ENCODE data around the gene RAE1. TPM values are rescaled to one million over a fixed set of nuclear protein-coding genes. Genes with fewer than 3 reads are reported as not detected.

The RAE1 gene
- total RNA-seq, 2 donors from 2014 or later = 21.7 to 49.9 TPM

DNA sequence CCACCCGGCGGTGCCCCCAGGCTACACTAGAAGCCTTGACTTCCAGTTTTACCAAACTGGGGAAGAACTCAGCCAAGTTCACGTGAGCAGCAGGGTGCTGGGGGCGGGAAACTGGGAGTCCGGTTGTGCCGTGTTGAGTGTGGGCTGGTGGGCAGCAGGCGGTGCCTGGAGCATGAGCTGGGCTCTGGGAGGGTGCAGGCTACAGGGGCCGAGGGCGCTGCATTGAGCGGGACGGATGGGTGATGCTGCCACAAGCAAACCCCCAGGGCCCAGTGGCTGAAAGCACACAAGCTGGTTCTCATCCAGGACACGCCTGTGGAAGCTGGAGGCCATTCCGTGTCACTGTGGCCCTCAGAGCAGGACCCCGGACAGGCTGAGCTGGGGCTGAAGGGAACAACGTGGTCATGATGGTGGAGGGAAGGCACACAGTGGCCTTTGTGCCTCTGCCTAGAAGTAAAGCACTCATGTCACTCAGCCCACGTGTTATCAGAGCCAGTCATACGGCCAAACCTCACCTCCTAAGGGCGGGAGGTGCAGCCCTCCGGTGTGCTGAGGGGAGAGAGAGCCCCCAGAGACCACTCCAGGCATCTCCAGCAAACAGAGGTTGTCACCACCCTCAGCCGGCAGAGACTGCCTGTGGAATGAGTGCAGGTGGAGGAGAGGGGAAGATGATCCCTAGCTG lies 69.7 kb downstream of the RAE1 start:
- Histone ChIP-seq H3K27me3 (replicated peaks; ENCODE audit: insufficient read depth) (no peaks in the 10 kb centered on the region), H3K36me3 (no peaks in the 10 kb centered on the region), H3K27ac (no peak overlapping the region), H3K9me3 (no peaks in the 10 kb centered on the region), H3K4me1 (replicated peaks) (no peaks in the 10 kb centered on the region), H3K4me3 (no peak overlapping the region)
- WGBS = 79% methylated on average over 20 of the region's 20 CpGs
- no peak for TF ChIP-seq POLR2A (IDR thresholded peaks at IDR 0.05)
- no peak for TF ChIP-seq POLR2AphosphoS5 (IDR thresholded peaks at IDR 0.05)
- intact Hi-C loops (cut with DNase I) = no loop called here
- no peak for DNase-seq (ENCODE audit: low spot score)

DNA sequence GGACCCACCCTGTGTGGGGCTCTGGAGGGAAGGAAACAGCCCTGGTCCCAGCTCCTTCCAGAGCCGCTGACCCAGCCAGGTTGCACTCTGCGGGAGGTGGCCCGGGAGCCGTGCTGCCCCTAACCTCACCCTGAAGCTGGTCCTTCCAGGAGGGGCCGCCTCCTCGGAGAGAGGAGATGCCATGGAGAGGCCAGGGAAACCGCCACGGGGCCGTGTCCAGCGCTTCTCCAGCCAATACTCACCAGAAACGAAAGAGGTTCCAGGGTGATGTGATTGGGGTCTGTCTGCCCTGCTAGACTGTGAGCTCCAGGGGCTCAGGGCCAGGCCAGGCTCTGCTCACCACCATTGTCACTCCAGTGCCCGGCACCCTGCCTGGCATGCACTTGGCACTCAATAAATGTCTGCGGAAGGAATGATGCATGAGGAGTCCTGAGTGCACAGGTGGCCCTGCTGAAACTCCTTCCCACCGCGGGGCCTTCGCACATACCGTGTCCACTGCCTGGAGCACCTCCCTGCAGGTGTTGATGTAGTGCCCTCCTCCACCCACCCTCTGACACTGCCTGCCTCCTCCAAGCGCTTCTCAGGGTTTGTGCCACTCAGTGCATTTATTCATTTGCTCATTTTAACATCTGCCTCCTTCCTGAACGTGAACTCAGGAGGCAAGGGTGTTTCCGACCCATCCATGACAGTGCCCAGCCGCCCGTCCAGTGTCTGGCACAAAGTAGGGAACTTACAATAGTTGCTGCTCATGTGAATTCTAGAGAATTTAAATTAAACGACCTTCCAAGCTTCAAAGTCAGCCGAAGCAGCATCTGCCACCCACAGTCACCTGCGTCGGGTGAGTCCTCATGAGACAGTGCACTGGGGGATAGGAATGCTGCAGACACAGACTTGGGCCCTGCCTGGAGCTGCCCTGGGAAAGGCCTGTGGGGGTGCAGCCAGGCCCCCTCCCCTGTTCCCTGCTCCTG lies 70.5 kb downstream of the RAE1 start:
- intact Hi-C loops (cut with DNase I) = no loop called here
- Histone ChIP-seq H3K9me3 (no peaks in the 10 kb centered on the region), H3K4me3 (no peak overlapping the region), H3K4me1 (replicated peaks) (no peaks in the 10 kb centered on the region), H3K27ac (no peak overlapping the region), H3K36me3 (no peaks in the 10 kb centered on the region), H3K27me3 (replicated peaks; ENCODE audit: insufficient read depth) (no peaks in the 10 kb centered on the region)
- 91% methylated on average over 26 of the region's 26 CpGs for WGBS
- no peak for DNase-seq (ENCODE audit: low spot score)
- no peak for TF ChIP-seq POLR2AphosphoS5 (IDR thresholded peaks at IDR 0.05)
- TF ChIP-seq, protein P1, sequence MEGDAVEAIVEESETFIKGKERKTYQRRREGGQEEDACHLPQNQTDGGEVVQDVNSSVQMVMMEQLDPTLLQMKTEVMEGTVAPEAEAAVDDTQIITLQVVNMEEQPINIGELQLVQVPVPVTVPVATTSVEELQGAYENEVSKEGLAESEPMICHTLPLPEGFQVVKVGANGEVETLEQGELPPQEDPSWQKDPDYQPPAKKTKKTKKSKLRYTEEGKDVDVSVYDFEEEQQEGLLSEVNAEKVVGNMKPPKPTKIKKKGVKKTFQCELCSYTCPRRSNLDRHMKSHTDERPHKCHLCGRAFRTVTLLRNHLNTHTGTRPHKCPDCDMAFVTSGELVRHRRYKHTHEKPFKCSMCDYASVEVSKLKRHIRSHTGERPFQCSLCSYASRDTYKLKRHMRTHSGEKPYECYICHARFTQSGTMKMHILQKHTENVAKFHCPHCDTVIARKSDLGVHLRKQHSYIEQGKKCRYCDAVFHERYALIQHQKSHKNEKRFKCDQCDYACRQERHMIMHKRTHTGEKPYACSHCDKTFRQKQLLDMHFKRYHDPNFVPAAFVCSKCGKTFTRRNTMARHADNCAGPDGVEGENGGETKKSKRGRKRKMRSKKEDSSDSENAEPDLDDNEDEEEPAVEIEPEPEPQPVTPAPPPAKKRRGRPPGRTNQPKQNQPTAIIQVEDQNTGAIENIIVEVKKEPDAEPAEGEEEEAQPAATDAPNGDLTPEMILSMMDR (IDR thresholded peaks at IDR 0.05) = no peak
- TF ChIP-seq POLR2A (IDR thresholded peaks at IDR 0.05) = no peak

DNA sequence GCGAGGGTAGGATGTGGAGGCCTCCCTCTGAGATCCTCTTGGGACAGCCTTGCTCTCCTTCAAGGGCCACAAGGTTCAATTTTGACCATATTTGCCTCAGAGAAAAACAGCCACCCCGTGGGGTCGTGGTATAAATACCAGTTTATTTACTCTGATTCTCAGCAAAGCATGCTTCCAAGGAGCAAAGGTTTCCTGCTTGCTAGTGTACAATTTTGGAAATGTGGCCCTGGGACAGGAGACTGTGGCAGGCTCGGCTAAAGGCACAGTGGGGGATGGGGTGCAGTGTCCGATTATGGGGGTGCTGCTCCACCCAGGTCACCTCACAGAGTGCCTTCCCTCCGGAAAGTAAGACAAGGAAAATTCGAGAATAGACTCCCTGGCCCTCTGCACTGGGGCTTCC lies 71.2 kb downstream of the RAE1 start:
- no peak overlapping the region for H3K4me3 ChIP-seq
- TF ChIP-seq, protein P1 (IDR thresholded peaks at IDR 0.05) = no peak
- TF ChIP-seq POLR2A (IDR thresholded peaks at IDR 0.05) = no peak
- WGBS = 74% methylated on average over 7 of the region's 7 CpGs
- no peaks in the 10 kb centered on the region for H3K9me3 ChIP-seq
- H3K27me3 ChIP-seq (replicated peaks; ENCODE audit: insufficient read depth) = no peaks in the 10 kb centered on the region
- no peaks in the 10 kb centered on the region for H3K36me3 ChIP-seq
- H3K4me1 ChIP-seq (replicated peaks) = no peaks in the 10 kb centered on the region
- no peak for DNase-seq (ENCODE audit: low spot score)
- intact Hi-C loops (cut with DNase I) = no loop called here
- H3K27ac ChIP-seq = no peak overlapping the region

- H3K4me1 ChIP-seq (replicated peaks) = no peaks in the 10 kb centered on the region
- H3K4me3 ChIP-seq = no peak overlapping the region
- DNase-seq (ENCODE audit: low spot score) = no peak
- H3K9me3 ChIP-seq = no peaks in the 10 kb centered on the region
- WGBS = 78% methylated on average over 17 of the region's 17 CpGs
- H3K27ac ChIP-seq = no peak overlapping the region
- no peaks in the 10 kb centered on the region for H3K36me3 ChIP-seq
- no peaks in the 10 kb centered on the region for H3K27me3 ChIP-seq (replicated peaks; ENCODE audit: insufficient read depth)
- no peak for TF ChIP-seq POLR2A (IDR thresholded peaks at IDR 0.05)
- TF ChIP-seq POLR2AphosphoS5 (IDR thresholded peaks at IDR 0.05) = no peak
- TF ChIP-seq, protein P1 (IDR thresholded peaks at IDR 0.05) = no peak
- intact Hi-C loops (cut with DNase I) = no loop called here
Observed at GRCh38 chr20:57425150-57426013, 74.3 kb downstream of the RAE1 start.

DNA sequence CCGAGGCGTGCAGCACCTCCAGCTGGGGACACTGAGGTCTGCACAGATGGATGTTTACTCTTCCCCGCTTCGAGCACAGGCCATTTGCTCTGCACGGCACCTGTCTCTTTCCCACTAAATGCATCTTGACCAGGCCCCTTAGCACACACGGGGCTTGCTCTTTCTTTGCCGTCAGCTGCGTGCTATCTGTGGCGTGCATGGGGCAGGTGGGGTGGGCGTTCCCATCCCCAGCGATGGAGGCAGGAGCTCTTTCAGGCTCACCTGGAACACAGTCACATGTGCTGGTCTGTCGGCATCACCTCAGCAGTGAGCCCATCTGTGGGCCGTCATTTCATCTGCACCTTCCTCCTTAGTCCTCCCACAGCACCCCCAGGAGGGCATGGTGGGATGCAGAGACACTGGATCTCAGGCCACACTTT lies 75.2 kb downstream of the RAE1 start:
- Histone ChIP-seq H3K4me1 (replicated peaks) (no peaks in the 10 kb centered on the region), H3K4me3 (no peak overlapping the region), H3K27ac (no peak overlapping the region), H3K27me3 (replicated peaks; ENCODE audit: insufficient read depth) (no peaks in the 10 kb centered on the region), H3K36me3 (no peaks in the 10 kb centered on the region), H3K9me3 (no peaks in the 10 kb centered on the region)
- TF ChIP-seq POLR2AphosphoS5 (IDR thresholded peaks at IDR 0.05) = no peak
- TF ChIP-seq, protein P1 (IDR thresholded peaks at IDR 0.05) = no peak
- no peak for TF ChIP-seq POLR2A (IDR thresholded peaks at IDR 0.05)
- no peak for DNase-seq (ENCODE audit: low spot score)
- intact Hi-C loops (cut with DNase I) = no loop called here
- 87% methylated on average over 13 of the region's 13 CpGs for WGBS

Data from prostate gland (tissue), 2 donors.